Naive thymus-derived CD4-positive, alpha-beta T cell (primary cell): ENCODE measurements around the gene RHBDL1. TPM values are rescaled to one million over a fixed set of nuclear protein-coding genes. Genes with fewer than 3 reads are reported as not detected.

Source experiments
- ATAC-seq: fragments of 150-1000 bp; cut with Tn5 transposase; 2 replicates; pipeline ENCODE4 v1.10.0; 2021; ENCODE audit warnings: mild to moderate bottlenecking, moderate library complexity
- CTCF ChIA-PET: fragments of 350-600 bp; sonication (Branson Sonifier 250); formaldehyde crosslinking; loops from one replicate; lab custom pipeline; 2021; ENCODE audit warnings: antibody characterized with exemption; lab: Charles Lee
- POLR2A ChIA-PET: fragments of 350-600 bp; sonication (Branson Sonifier 250); formaldehyde crosslinking; loops from one replicate; lab custom pipeline; 2021; ENCODE audit warnings: antibody characterized with exemption, inconsistent platforms; lab: Charles Lee
- DNase-seq, 9 donors: peaks; one replicate each; pipeline versions ENCODE4 v3.0.0 to v3.0.0-alpha.2; 2020 to 2022; ENCODE audit warnings: mixed read lengths in 1 of 9
- H3K27ac ChIP-seq: one replicate; pipeline ENCODE4 v1.7.0; 2013; ENCODE audit warnings: mild to moderate bottlenecking, low read depth, low read length, moderate library complexity
- H3K27me3 ChIP-seq, 2 donors: one replicate each; pipeline ENCODE4 v1.7.0; 2013; ENCODE audit warnings: low read length in 2 of 2, mild to moderate bottlenecking in 2 of 2, moderate library complexity in 2 of 2; ENCODE audit not compliant: control insufficient read depth in 2 of 2, insufficient read depth in 2 of 2
- H3K36me3 ChIP-seq, 3 experiments: 1 replicate in 2 of 3; 2 replicates in 1 of 3; pipeline ENCODE4 v1.7.0; 2013; ENCODE audit warnings: low read length in 3 of 3, mild to moderate bottlenecking in 3 of 3, moderate library complexity in 1 of 3; ENCODE audit not compliant: insufficient read depth in 3 of 3, control insufficient read depth in 2 of 3
- H3K4me1 ChIP-seq, 2 donors: one replicate each; pipeline ENCODE4 v1.7.0; 2013; ENCODE audit warnings: low read length in 2 of 2, mild to moderate bottlenecking in 2 of 2, moderate library complexity in 1 of 2; ENCODE audit not compliant: control insufficient read depth in 2 of 2, insufficient read depth in 2 of 2
- H3K4me3 ChIP-seq: 2 replicates; pipeline ENCODE4 v1.7.0; 2013; ENCODE audit warnings: mild to moderate bottlenecking, low read length
- H3K9me3 ChIP-seq, 3 experiments: 1 replicate in 2 of 3; 2 replicates in 1 of 3; pipeline ENCODE4 v1.7.0; 2013; ENCODE audit warnings: low read length in 3 of 3; ENCODE audit not compliant: control insufficient read depth in 2 of 3
- H3K27ac Mint-ChIP-seq, 9 donors: one replicate each; pipeline ENCODE4 v1.8.0; 2020 to 2022; ENCODE audit warnings: mixed read lengths in 9 of 9, mild to moderate bottlenecking in 8 of 9, moderate library complexity in 5 of 9, inconsistent platforms in 2 of 9
- H3K27me3 Mint-ChIP-seq, 5 donors: one replicate each; pipeline ENCODE4 v1.8.0; 2021 to 2022; ENCODE audit warnings: mixed read lengths in 5 of 5, mild to moderate bottlenecking in 1 of 5
- H3K36me3 Mint-ChIP-seq, 5 donors: one replicate each; pipeline ENCODE4 v1.8.0; 2020 to 2022; ENCODE audit warnings: mixed read lengths in 5 of 5, mild to moderate bottlenecking in 3 of 5, inconsistent platforms in 1 of 5
- H3K4me1 Mint-ChIP-seq, 7 donors: one replicate each; pipeline ENCODE4 v1.8.0; 2020 to 2022; ENCODE audit warnings: mixed read lengths in 7 of 7, mild to moderate bottlenecking in 3 of 7, inconsistent platforms in 1 of 7
- H3K4me3 Mint-ChIP-seq, 10 donors: one replicate each; pipeline ENCODE4 v1.8.0; 2020 to 2022; ENCODE audit warnings: mild to moderate bottlenecking in 10 of 10, mixed read lengths in 10 of 10, moderate library complexity in 6 of 10, inconsistent platforms in 2 of 10
- H3K9me3 Mint-ChIP-seq, 11 donors: one replicate each; pipeline ENCODE4 v1.8.0; 2020 to 2022; ENCODE audit warnings: mixed read lengths in 11 of 11, mild to moderate bottlenecking in 4 of 11, inconsistent platforms in 1 of 11, moderate library complexity in 1 of 11
- intact Hi-C, 2 donors: fragments of 100-400 bp; cut with micrococcal nuclease; formaldehyde crosslinking; loops; one replicate each; pipeline ENCODE4 v1.15.1; 2023
- polyA plus RNA-seq, 2 donors: library from polyadenylated mRNA; unstranded; fragments of 300-500 nt; fragmentation: Illumina TruSeq; gene quantifications; one replicate each; pipeline ENCODE4 v1.2.3, GENCODE V29; 2021
- total RNA-seq, 6 experiments: library from RNA in 5 of 6; stranded (reverse) in 5 of 6; gene quantifications; 1 replicate in 5 of 6; 2 replicates in 1 of 6; pipeline ENCODE4 v1.2.3 and lab custom pipeline; 2021 to 2026

Gene RHBDL1
- total and polyA plus RNA-seq, 7 experiments from 2014 or later = 0.65 to 3.1 (median 1.6) TPM; not detected in 2

DNA sequence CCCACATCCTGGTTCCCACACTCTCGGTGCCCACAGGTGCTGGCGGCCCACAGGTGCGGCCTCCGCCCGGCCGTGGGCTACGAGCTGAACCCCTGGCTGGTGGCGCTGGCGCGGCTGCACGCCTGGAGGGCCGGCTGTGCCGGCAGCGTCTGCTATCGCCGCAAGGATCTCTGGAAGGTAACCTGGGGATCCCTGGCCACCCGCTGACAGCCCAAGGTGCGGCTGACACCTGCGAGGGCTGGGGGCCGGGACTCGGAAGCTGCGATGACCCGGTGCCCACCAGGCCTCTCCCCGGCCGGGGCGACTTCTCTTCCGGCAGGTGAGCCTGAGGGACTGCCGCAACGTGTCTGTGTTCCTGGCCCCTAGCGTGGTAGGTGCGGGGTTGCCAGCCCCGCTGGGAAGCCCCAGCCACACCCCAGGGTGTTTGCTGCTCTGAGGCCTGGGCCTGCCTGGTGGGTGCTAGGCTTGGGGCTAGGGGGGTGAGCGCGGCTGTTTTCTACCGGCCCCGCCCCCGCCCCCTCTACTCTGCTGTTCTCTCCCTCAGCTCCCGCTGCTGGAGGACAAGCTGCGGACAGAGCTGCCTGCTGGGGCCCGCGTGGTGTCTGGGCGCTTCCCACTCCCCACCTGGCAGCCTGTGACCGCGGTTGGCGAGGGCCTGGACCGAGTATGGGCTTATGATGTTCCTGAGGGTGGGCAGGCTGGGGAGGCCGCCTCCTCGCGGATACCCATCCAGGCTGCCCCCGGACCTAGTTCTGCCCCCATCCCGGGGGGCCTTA lies 46.5 kb downstream of the RHBDL1 start:
- Mint-ChIP-seq H3K27me3 (peaks cover 0 to 16% (median 0%) of the 10 kb centered on the region in 5 donors), H3K4me1 (peaks cover 0 to 26% (median 17%) of the 10 kb centered on the region in 7 donors), H3K4me3 (peak overlapping the region; percentile 39 to 87 (median 61)), H3K36me3 (no peaks in the 10 kb centered on the region), H3K9me3 (no peaks in the 10 kb centered on the region), H3K27ac (peak overlapping the region in 1 of 9 donors; percentile 55)
- ATAC-seq (no peak), DNase-seq (peak in 2 of 9 donors; percentile 37 to 40)
- Histone ChIP-seq H3K4me1 (peaks cover 23 to 25% of the 10 kb centered on the region in 2 donors), H3K4me3 (peak overlapping the region; percentile 24), H3K27ac (peak overlapping the region; percentile 60), H3K9me3 (no peaks in the 10 kb centered on the region), H3K36me3 (no peaks in the 10 kb centered on the region), H3K27me3 (no peaks in the 10 kb centered on the region)
- CTCF ChIA-PET = interaction anchor here (0.8 to 1.5 kb wide), 2 partner anchors 9 to 11 kb away, joined by 5 to 7 read pairs; no protein-coding TSS in a partner anchor
- POLR2A ChIA-PET = interaction anchor here (0.9 to 3.1 kb wide), 4 partner anchors 9 to 32 kb away, joined by 3 to 11 read pairs (median 10); partner anchors contain the start of genes CIAO3 and WDR24
- intact Hi-C loops = no loop called here

DNA sequence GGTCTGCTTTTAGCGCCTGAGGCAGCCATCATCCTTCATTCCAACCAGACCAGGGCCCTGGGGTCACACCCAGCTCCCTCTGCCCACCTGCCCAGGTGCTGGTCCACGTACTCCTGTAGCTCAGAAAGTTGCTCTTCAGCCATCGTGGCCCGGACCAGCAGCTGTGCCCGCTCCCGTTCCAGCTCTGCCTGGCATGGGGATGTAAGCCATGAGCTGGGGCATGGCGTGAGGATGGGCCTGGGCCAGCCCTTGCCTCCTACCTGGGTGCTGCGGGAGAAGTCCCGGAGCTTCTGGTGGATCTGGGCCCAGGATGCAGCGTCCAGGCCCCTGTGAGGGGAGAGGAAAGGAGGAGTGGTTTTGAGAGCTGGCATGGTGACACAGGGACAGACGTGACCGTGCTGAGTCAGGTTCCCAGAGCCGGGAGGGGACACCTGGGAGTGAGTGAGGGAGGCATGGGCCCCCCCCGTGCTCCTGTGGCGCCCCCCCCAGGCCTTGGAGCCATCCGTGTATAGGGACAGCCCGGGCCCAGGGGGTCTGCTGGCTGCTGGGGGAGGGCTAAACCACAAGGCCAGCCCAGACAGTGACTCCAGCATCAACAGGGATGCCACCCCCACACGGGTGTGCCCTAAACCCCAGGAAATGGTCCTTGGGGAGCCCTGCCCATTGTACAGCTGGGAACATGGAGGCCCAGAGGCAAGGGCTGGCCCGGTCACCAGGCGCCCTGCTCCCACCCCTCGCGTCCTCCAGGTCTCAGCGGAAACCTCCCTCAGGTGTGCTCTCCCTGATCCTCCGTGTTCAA lies 47.6 kb downstream of the RHBDL1 start:
- peaks cover 25 to 28% of the 10 kb centered on the region in 2 donors for H3K4me1 ChIP-seq
- peaks cover 0 to 16% (median 0%) of the 10 kb centered on the region in 5 donors for H3K27me3 Mint-ChIP-seq
- H3K4me3 Mint-ChIP-seq = peak overlapping the region in 6 of 10 donors; percentile 17 to 87 (median 36)
- POLR2A ChIA-PET = interaction anchor here (0.6 to 3.1 kb wide), 2 partner anchors 17 to 53 kb away, joined by 3 to 11 read pairs; partner anchors contain the start of gene CIAO3
- no peak overlapping the region for H3K4me3 ChIP-seq
- CTCF ChIA-PET = interaction anchor here (1.0 to 1.5 kb wide), 2 partner anchors 10 to 28 kb away, joined by 3 to 7 read pairs; no protein-coding TSS in a partner anchor
- no peaks in the 10 kb centered on the region for H3K36me3 Mint-ChIP-seq
- no peaks in the 10 kb centered on the region for H3K9me3 Mint-ChIP-seq
- DNase-seq (no peak), ATAC-seq (no peak)
- peaks cover 0 to 26% (median 17%) of the 10 kb centered on the region in 7 donors for H3K4me1 Mint-ChIP-seq
- intact Hi-C loops = no loop called here
- no peaks in the 10 kb centered on the region for H3K27me3 ChIP-seq
- no peaks in the 10 kb centered on the region for H3K9me3 ChIP-seq
- no peaks in the 10 kb centered on the region for H3K36me3 ChIP-seq
- no peak overlapping the region for H3K27ac ChIP-seq
- peak overlapping the region in 1 of 9 donors; percentile 9 for H3K27ac Mint-ChIP-seq

- ATAC-seq = no peak
- CTCF ChIA-PET = interaction anchor here (0.9 to 1.0 kb wide), 2 partner anchors 28 to 61 kb away, joined by 3 read pairs; no protein-coding TSS in a partner anchor
- H3K4me3 Mint-ChIP-seq = peak overlapping the region in 1 of 10 donors; percentile 41
Measured at GRCh38 chr16:723695-724094, 48.2 kb downstream of the RHBDL1 start.

DNA sequence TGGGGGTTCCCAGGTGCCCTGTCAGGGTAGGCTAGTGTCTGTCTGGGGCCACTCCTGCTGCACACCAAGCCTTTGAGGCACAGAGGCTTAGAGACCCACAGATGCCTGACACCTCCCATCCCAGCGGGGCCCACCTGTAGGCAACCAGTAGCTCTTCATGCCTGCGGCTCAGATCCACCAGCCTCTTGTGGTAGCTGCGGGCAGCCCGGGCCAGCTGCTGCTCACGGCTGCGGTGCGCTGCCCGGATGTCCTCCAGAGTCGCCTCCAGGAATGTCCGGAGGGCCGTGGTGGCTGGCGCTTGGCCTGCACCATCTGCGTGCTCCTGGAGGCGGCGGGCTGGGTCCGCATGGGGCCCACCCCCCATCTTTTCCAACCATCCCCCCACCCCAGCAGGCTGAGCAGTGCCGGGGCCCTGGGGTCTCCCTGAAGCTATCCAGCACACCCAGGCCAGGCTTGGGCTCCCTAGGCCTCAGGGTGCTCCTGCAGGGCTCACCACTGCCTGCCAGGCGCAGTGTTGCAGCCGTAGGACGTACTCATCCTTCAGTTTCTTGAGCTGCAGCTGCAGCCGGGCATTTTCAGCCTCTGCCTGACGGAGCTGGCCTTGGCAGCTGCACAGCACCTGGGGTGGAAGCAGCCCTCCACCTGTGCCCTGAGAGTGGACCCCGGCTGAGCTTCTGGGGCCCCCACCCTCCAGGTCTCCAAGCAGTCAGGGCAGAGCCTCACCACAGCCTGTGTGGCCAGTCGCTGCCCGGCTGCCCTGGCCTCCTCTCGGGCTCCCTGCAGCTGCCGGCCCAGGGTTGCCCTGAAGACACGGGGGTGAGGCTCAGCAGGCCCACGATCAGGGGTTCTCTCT lies 48.9 kb downstream of the RHBDL1 start:
- Histone ChIP-seq H3K4me1 (peaks cover 22 to 23% of the 10 kb centered on the region in 2 donors), H3K36me3 (no peaks in the 10 kb centered on the region), H3K9me3 (no peaks in the 10 kb centered on the region), H3K4me3 (no peak overlapping the region), H3K27me3 (no peaks in the 10 kb centered on the region), H3K27ac (no peak overlapping the region)
- Mint-ChIP-seq H3K36me3 (no peaks in the 10 kb centered on the region), H3K27me3 (peaks cover 0 to 10% (median 0%) of the 10 kb centered on the region in 5 donors), H3K27ac (no peak overlapping the region), H3K9me3 (no peaks in the 10 kb centered on the region), H3K4me3 (no peak overlapping the region), H3K4me1 (peaks cover 0 to 21% (median 9%) of the 10 kb centered on the region in 7 donors)
- ATAC-seq = no peak
- DNase-seq = no peak
- ChIA-PET POLR2A (interaction anchor here (0.5 to 0.9 kb wide), 2 partner anchors 11 to 53 kb away, joined by 3 to 4 read pairs; no protein-coding TSS in a partner anchor), CTCF (interaction anchor here (0.9 to 1.4 kb wide), 3 partner anchors 12 to 60 kb away, joined by 3 to 4 read pairs (median 4); no protein-coding TSS in a partner anchor)
- intact Hi-C loops = loop anchor here in 1 of 2 donors (5.0 kb wide), 1 partner anchor 587 kb away; the partner anchor contains the start of gene NPRL3

More at GRCh38 chr16:723695-724094, 48.2 kb downstream of the RHBDL1 start:
- POLR2A ChIA-PET = interaction anchor here (3.1 kb wide), 1 partner anchor 17 kb away, joined by 11 read pairs; the partner anchor contains the start of gene CIAO3
- H3K36me3 ChIP-seq = no peaks in the 10 kb centered on the region
- no peak overlapping the region for H3K27ac ChIP-seq
- Mint-ChIP-seq H3K36me3 (no peaks in the 10 kb centered on the region), H3K27ac (no peak overlapping the region), H3K4me1 (peaks cover 0 to 26% (median 16%) of the 10 kb centered on the region in 7 donors), H3K27me3 (peaks cover 0 to 16% (median 0%) of the 10 kb centered on the region in 5 donors), H3K9me3 (no peaks in the 10 kb centered on the region)
- no peak overlapping the region for H3K4me3 ChIP-seq
- peaks cover 25 to 28% of the 10 kb centered on the region in 2 donors for H3K4me1 ChIP-seq
- no peaks in the 10 kb centered on the region for H3K27me3 ChIP-seq
- intact Hi-C loops = no loop called here
- no peaks in the 10 kb centered on the region for H3K9me3 ChIP-seq
- no peak for DNase-seq

DNA sequence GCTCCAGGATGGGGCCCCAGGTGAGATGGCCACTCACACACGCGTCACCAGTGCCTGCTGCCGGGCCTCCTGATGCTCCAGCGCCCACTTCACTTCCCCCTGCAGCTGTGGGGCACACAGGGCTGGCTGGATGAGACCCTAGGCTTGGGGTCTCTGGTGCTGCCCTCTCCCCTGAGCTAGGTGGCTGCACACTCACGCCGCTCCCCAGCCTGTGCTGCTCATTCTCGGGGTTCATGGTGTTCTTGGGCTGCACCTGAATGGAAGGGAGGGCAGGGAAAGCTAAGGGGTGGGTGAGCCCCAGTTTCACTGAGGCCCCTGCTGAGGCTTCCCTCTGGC lies 49.5 kb downstream of the RHBDL1 start:
- Mint-ChIP-seq H3K27me3 (peaks cover 0 to 9% (median 0%) of the 10 kb centered on the region in 5 donors), H3K4me1 (peaks cover 0 to 15% (median 9%) of the 10 kb centered on the region in 7 donors), H3K36me3 (no peaks in the 10 kb centered on the region), H3K9me3 (no peaks in the 10 kb centered on the region), H3K27ac (no peak overlapping the region), H3K4me3 (no peak overlapping the region)
- Histone ChIP-seq H3K9me3 (no peaks in the 10 kb centered on the region), H3K4me3 (no peak overlapping the region), H3K27me3 (no peaks in the 10 kb centered on the region), H3K27ac (no peak overlapping the region), H3K36me3 (no peaks in the 10 kb centered on the region), H3K4me1 (peaks cover 18 to 20% of the 10 kb centered on the region in 2 donors)
- intact Hi-C loops = loop anchor here in 1 of 2 donors (5.0 kb wide), 1 partner anchor 588 kb away; the partner anchor contains the start of gene NPRL3
- DNase-seq = no peak
- POLR2A ChIA-PET = interaction anchor here (0.9 to 1.4 kb wide), 2 partner anchors 11 to 16 kb away, joined by 3 to 5 read pairs; partner anchors contain the start of gene CIAO3
- ATAC-seq = no peak
- CTCF ChIA-PET = interaction anchor here (1.0 to 1.4 kb wide), 3 partner anchors 13 to 335 kb away, joined by 3 to 4 read pairs (median 4); no protein-coding TSS in a partner anchor
